MCF 10A (cell line): Measurements from ENCODE around the gene ZBTB21. TPM values are rescaled to one million over a fixed set of nuclear protein-coding genes. Genes with fewer than 3 reads are reported as not detected.

Experiments used
- BruUV-seq: library from RNA; stranded (reverse); fragments of 400-500 nt; replicated peaks from 2 replicates; lab custom pipeline; 2021; lab: Mats Ljungman, UMichigan
- CTCF ChIA-PET: fragments of 300-600 bp; sonication (Branson Sonifier 250); formaldehyde crosslinking; extraction: SDS; loops from one replicate; lab custom pipeline; 2021; ENCODE audit warnings: antibody characterized with exemption, inconsistent platforms; lab: Yijun Ruan, JAX
- POLR2A ChIA-PET: fragments of 300-600, 350-650 bp; sonication (Branson Sonifier 250); formaldehyde crosslinking; extraction: SDS; loops from one replicate; lab custom pipeline; 2020; ENCODE audit warnings: antibody characterized with exemption, inconsistent platforms; lab: Yijun Ruan, JAX
- DNase-seq: peaks from one replicate; pipeline ENCODE4 v3.0.0-alpha.2; 2018; ENCODE audit not compliant: unreplicated experiment
- H3K27ac Mint-ChIP-seq: one replicate; pipeline ENCODE4 v1.8.0; 2022; ENCODE audit warnings: mild to moderate bottlenecking, low read depth, mixed read lengths; ENCODE audit not compliant: unreplicated experiment
- H3K27me3 Mint-ChIP-seq: one replicate; pipeline ENCODE4 v1.8.0; 2022; ENCODE audit warnings: mixed read lengths; ENCODE audit not compliant: insufficient read depth, unreplicated experiment
- H3K36me3 Mint-ChIP-seq: one replicate; pipeline ENCODE4 v1.8.0; 2022; ENCODE audit warnings: mild to moderate bottlenecking, moderate library complexity, mixed read lengths; ENCODE audit not compliant: insufficient read depth, unreplicated experiment
- H3K4me1 Mint-ChIP-seq: one replicate; pipeline ENCODE4 v1.8.0; 2022; ENCODE audit warnings: mixed read lengths; ENCODE audit not compliant: insufficient read depth, unreplicated experiment
- H3K4me3 Mint-ChIP-seq: one replicate; pipeline ENCODE4 v1.8.0; 2022; ENCODE audit warnings: mild to moderate bottlenecking, moderate library complexity, mixed read lengths; ENCODE audit not compliant: unreplicated experiment
- H3K9me3 Mint-ChIP-seq: one replicate; pipeline ENCODE4 v1.8.0; 2022; ENCODE audit warnings: mixed read lengths; ENCODE audit not compliant: unreplicated experiment
- CTCF ChIP-seq: fragments of 200-600 bp; IDR thresholded peaks from one replicate; pipeline ENCODE4 v1.8.0; 2022; ENCODE audit warnings: antibody characterized with exemption, mild to moderate bottlenecking; ENCODE audit not compliant: unreplicated experiment
- intact Hi-C: fragments of 100-400 bp; cut with micrococcal nuclease; formaldehyde crosslinking; loops from 2 replicates; pipeline ENCODE4 v1.14.1; 2022
- total RNA-seq: library from RNA; stranded (reverse); gene quantifications from 2 replicates; pipeline ENCODE4 v1.2.3, GENCODE V29; 2022

Gene ZBTB21
- total RNA-seq, 1 experiment from 2014 or later = 27.3 TPM

GRCh38 chr21:41945982-41946381, 64.2 kb downstream of the ZBTB21 start:
- H3K4me1 Mint-ChIP-seq = peaks cover 13% of the 10 kb centered on the region
- ChIA-PET CTCF (interaction anchor here (1.0 kb wide), 1 partner anchor 334 kb away, joined by 3 read pairs; no protein-coding TSS in a partner anchor), POLR2A (interaction anchor here (1.0 kb wide), 1 partner anchor 65 kb away, joined by 4 read pairs; no protein-coding TSS in a partner anchor)
- H3K27me3 Mint-ChIP-seq = no peaks in the 10 kb centered on the region
- peaks cover 10% of the 10 kb centered on the region for H3K9me3 Mint-ChIP-seq
- no peak for DNase-seq
- no peak overlapping the region for H3K27ac Mint-ChIP-seq
- BruUV-seq = no TSS peak
- no peak for TF ChIP-seq CTCF
- H3K4me3 Mint-ChIP-seq = no peak overlapping the region
- peaks cover 10% of the 10 kb centered on the region for H3K36me3 Mint-ChIP-seq
- intact Hi-C loops = no loop called here

GRCh38 chr21:41943851-41944250, 66.3 kb downstream of the ZBTB21 start:
- intact Hi-C loops = no loop called here
- Mint-ChIP-seq H3K27me3 (no peaks in the 10 kb centered on the region), H3K4me3 (no peak overlapping the region), H3K9me3 (peaks cover 10% of the 10 kb centered on the region), H3K27ac (no peak overlapping the region), H3K4me1 (peaks cover 13% of the 10 kb centered on the region), H3K36me3 (peaks cover 10% of the 10 kb centered on the region)
- ChIA-PET POLR2A (no interaction called here), CTCF (interaction anchor here (0.6 to 1.3 kb wide), 2 partner anchors 103 to 181 kb away, joined by 3 read pairs; no protein-coding TSS in a partner anchor)
- DNase-seq = no peak
- BruUV-seq = no TSS peak
- no peak for TF ChIP-seq CTCF

- ChIA-PET CTCF (interaction anchor here (1.1 to 1.3 kb wide), 2 partner anchors 183 to 332 kb away, joined by 3 to 4 read pairs; no protein-coding TSS in a partner anchor), POLR2A (no interaction called here)
- Mint-ChIP-seq H3K4me1 (peaks cover 2% of the 10 kb centered on the region), H3K9me3 (peaks cover 10% of the 10 kb centered on the region), H3K27me3 (no peaks in the 10 kb centered on the region), H3K27ac (no peak overlapping the region), H3K4me3 (no peak overlapping the region), H3K36me3 (peaks cover 10% of the 10 kb centered on the region)
- no peak for DNase-seq
- TF ChIP-seq CTCF = no peak
- intact Hi-C loops = no loop called here
- no TSS peak for BruUV-seq
Measured at GRCh38 chr21:41942457-41942856, 67.7 kb downstream of the ZBTB21 start.

GRCh38 chr21:41941941-41942340, 68.2 kb downstream of the ZBTB21 start:
- Mint-ChIP-seq H3K27me3 (no peaks in the 10 kb centered on the region), H3K4me3 (no peak overlapping the region), H3K9me3 (peaks cover 10% of the 10 kb centered on the region), H3K36me3 (peaks cover 10% of the 10 kb centered on the region), H3K4me1 (no peaks in the 10 kb centered on the region), H3K27ac (no peak overlapping the region)
- POLR2A ChIA-PET = interaction anchor here (0.9 kb wide), 1 partner anchor 11 kb away, joined by 5 read pairs; no protein-coding TSS in a partner anchor
- intact Hi-C loops = no loop called here
- DNase-seq = no peak
- CTCF ChIA-PET = interaction anchor here (0.5 to 0.6 kb wide), 2 partner anchors 16 to 195 kb away, joined by 3 to 5 read pairs; no protein-coding TSS in a partner anchor
- no TSS peak for BruUV-seq
- no peak for TF ChIP-seq CTCF
